ENCODE data around the gene RASSF8. TPM values are rescaled to one million over a fixed set of nuclear protein-coding genes. Genes with fewer than 3 reads are reported as not detected.

The RASSF8 gene
- total RNA-seq, 2 experiments from 2014 or later = not detected

DNA sequence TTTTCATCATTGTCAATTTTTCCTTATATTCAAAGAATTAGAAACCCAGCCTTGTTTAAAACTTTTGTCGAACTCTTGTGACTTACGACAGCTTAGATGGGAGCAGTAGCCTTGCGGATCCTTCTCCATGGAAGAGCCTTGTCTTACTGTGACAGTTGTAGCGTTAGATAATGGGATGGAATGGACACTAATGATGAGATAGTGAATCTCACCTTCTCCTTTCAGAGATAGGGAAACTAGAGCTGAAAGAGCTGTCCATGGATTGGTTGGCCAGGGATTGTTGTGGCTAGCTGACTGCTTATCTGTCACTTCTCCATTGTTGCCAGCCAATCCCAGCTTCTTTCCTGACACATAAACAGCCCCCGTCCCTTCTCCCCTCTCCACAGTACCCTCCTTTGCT, 107.0 kb downstream of the RASSF8 start:
- H3K79me2 ChIP-seq (ENCODE audit: insufficient read depth, low read depth, low read length) = no peaks in the 10 kb centered on the region
- ChIA-PET CTCF (ENCODE audit: unreplicated experiment) (no interaction called here), POLR2A (interaction anchor here (0.6 to 2.5 kb wide), 3 partner anchors 9 to 531 kb away, joined by 3 to 6 read pairs (median 4); no protein-coding TSS in a partner anchor)
- no peaks in the 10 kb centered on the region for H4K20me1 ChIP-seq (ENCODE audit: insufficient read depth, low read length)
- H3K9me2 ChIP-seq (ENCODE audit: insufficient read depth, low read length) = no peaks in the 10 kb centered on the region
- H3K36me3 ChIP-seq (ENCODE audit: insufficient read depth, low read length) = no peaks in the 10 kb centered on the region
- H2AFZ ChIP-seq (ENCODE audit: low read length) = no peak overlapping the region
- H3K27ac ChIP-seq (ENCODE audit: low read depth, low read length, poor library complexity, severe bottlenecking) = no peak overlapping the region
- no peak for TF ChIP-seq EZH2phosphoT487 (IDR thresholded peaks at IDR 0.05; ENCODE audit: borderline replicate concordance, low read depth, low read length)
- TF ChIP-seq, protein P1, sequence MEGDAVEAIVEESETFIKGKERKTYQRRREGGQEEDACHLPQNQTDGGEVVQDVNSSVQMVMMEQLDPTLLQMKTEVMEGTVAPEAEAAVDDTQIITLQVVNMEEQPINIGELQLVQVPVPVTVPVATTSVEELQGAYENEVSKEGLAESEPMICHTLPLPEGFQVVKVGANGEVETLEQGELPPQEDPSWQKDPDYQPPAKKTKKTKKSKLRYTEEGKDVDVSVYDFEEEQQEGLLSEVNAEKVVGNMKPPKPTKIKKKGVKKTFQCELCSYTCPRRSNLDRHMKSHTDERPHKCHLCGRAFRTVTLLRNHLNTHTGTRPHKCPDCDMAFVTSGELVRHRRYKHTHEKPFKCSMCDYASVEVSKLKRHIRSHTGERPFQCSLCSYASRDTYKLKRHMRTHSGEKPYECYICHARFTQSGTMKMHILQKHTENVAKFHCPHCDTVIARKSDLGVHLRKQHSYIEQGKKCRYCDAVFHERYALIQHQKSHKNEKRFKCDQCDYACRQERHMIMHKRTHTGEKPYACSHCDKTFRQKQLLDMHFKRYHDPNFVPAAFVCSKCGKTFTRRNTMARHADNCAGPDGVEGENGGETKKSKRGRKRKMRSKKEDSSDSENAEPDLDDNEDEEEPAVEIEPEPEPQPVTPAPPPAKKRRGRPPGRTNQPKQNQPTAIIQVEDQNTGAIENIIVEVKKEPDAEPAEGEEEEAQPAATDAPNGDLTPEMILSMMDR (conservative IDR thresholded peaks at IDR 0.05; ENCODE audit: low read length) = no peak
- no peaks in the 10 kb centered on the region for H3K4me1 ChIP-seq (ENCODE audit: insufficient read depth, low read length, poor library complexity, severe bottlenecking)
- intact Hi-C loops (cut with micrococcal nuclease; ENCODE audit: unreplicated experiment) = no loop called here
- no TSS peak for BruUV-seq (replicated peaks)
- DNase-seq (ENCODE audit: low spot score) = no peak
- H3K4me3 ChIP-seq (ENCODE audit: low read depth, low read length, poor library complexity, severe bottlenecking) = no peak overlapping the region
- H3K9me3 ChIP-seq (ENCODE audit: low read length) = no peaks in the 10 kb centered on the region
- H3K4me2 ChIP-seq (ENCODE audit: low read length) = no peak overlapping the region

DNA sequence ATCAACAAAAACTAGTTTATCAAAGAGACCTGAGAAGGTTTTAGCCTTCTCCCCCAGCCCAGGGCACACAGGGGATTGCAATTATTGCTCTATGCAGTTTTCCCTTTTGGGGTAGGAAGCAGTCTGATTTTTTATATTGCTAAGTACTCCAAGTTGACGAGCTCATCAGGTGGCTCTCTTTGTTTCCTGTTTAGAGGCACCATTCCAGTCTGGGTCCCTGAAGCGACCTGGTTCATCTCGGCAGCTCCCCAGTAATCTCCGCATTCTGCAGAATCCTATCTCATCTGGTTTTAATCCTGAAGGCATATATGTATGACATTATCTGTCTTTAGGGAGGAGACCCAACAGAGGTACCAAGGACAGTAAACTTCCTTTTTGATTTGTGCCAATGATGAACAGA, 110.0 kb downstream of the RASSF8 start:
- no peak for DNase-seq (ENCODE audit: low spot score)
- H4K20me1 ChIP-seq (ENCODE audit: insufficient read depth, low read length) = no peaks in the 10 kb centered on the region
- H3K4me2 ChIP-seq (ENCODE audit: low read length) = no peak overlapping the region
- no peaks in the 10 kb centered on the region for H3K79me2 ChIP-seq (ENCODE audit: insufficient read depth, low read depth, low read length)
- POLR2A ChIA-PET = no interaction called here
- H3K36me3 ChIP-seq (ENCODE audit: insufficient read depth, low read length) = no peaks in the 10 kb centered on the region
- H3K4me1 ChIP-seq (ENCODE audit: insufficient read depth, low read length, poor library complexity, severe bottlenecking) = no peaks in the 10 kb centered on the region
- H3K27ac ChIP-seq (ENCODE audit: low read depth, low read length, poor library complexity, severe bottlenecking) = no peak overlapping the region
- no TSS peak for BruUV-seq (replicated peaks)
- no peaks in the 10 kb centered on the region for H3K9me2 ChIP-seq (ENCODE audit: insufficient read depth, low read length)
- H3K4me3 ChIP-seq (ENCODE audit: low read depth, low read length, poor library complexity, severe bottlenecking) = no peak overlapping the region
- intact Hi-C loops (cut with micrococcal nuclease; ENCODE audit: unreplicated experiment) = no loop called here
- H2AFZ ChIP-seq (ENCODE audit: low read length) = no peak overlapping the region
- no peaks in the 10 kb centered on the region for H3K9me3 ChIP-seq (ENCODE audit: low read length)
- TF ChIP-seq, protein P1 (conservative IDR thresholded peaks at IDR 0.05; ENCODE audit: low read length) = no peak
- no peak for TF ChIP-seq EZH2phosphoT487 (IDR thresholded peaks at IDR 0.05; ENCODE audit: borderline replicate concordance, low read depth, low read length)
- CTCF ChIA-PET (ENCODE audit: unreplicated experiment) = no interaction called here

DNA sequence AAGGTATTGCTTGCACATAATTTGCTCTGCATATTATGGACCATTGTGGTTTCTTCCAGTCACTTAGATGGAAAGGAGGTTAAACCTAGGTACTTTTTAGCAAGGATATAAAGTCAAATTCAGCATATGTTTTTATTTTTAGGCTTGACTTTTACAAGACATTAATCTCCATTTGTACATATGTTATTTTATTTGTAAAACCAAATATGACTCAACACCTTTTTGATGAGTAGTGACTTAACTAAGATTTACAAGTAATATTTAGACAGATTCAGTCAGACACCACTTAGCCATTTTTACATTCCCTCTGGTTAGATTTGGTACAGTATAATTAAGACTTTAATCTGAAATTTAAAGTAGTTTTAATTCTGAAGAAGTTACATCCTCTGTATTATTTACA, 111.3 kb downstream of the RASSF8 start:
- TF ChIP-seq EZH2phosphoT487 (IDR thresholded peaks at IDR 0.05; ENCODE audit: borderline replicate concordance, low read depth, low read length) = no peak
- H3K9me2 ChIP-seq (ENCODE audit: insufficient read depth, low read length) = no peaks in the 10 kb centered on the region
- no peak for DNase-seq (ENCODE audit: low spot score)
- BruUV-seq (replicated peaks) = no TSS peak
- no peak overlapping the region for H2AFZ ChIP-seq (ENCODE audit: low read length)
- H3K36me3 ChIP-seq (ENCODE audit: insufficient read depth, low read length) = no peaks in the 10 kb centered on the region
- H3K4me3 ChIP-seq (ENCODE audit: low read depth, low read length, poor library complexity, severe bottlenecking) = no peak overlapping the region
- POLR2A ChIA-PET = interaction anchor here (0.5 kb wide), 1 partner anchor 852 kb away, joined by 3 read pairs; no protein-coding TSS in a partner anchor
- no peaks in the 10 kb centered on the region for H3K79me2 ChIP-seq (ENCODE audit: insufficient read depth, low read depth, low read length)
- no peak overlapping the region for H3K27ac ChIP-seq (ENCODE audit: low read depth, low read length, poor library complexity, severe bottlenecking)
- no peaks in the 10 kb centered on the region for H4K20me1 ChIP-seq (ENCODE audit: insufficient read depth, low read length)
- no peaks in the 10 kb centered on the region for H3K4me1 ChIP-seq (ENCODE audit: insufficient read depth, low read length, poor library complexity, severe bottlenecking)
- H3K4me2 ChIP-seq (ENCODE audit: low read length) = no peak overlapping the region
- no peaks in the 10 kb centered on the region for H3K9me3 ChIP-seq (ENCODE audit: low read length)
- CTCF ChIA-PET (ENCODE audit: unreplicated experiment) = no interaction called here
- intact Hi-C loops (cut with micrococcal nuclease; ENCODE audit: unreplicated experiment) = no loop called here

All from OCI-LY7 (cell line).